HCT116 (cell line): ENCODE measurements around the gene USP10. TPM values are rescaled to one million over a fixed set of nuclear protein-coding genes. Genes with fewer than 3 reads are reported as not detected.

ENCODE experiments used
- ATAC-seq: fragments of 200-7000 bp; cut with Tn5 transposase; 2 replicates; pipeline ENCODE4 v1.9.1; 2020; ENCODE audit warnings: mild to moderate bottlenecking, moderate library complexity
- BruUV-seq: library from RNA; stranded (reverse); fragments of 400-500 nt; replicated peaks from 2 replicates; lab custom pipeline; 2021; lab: Mats Ljungman, UMichigan
- CTCF ChIA-PET: fragments of 300-600 bp; sonication (Branson Sonifier 250); formaldehyde crosslinking; loops from one replicate; lab custom pipeline; 2021; ENCODE audit warnings: antibody characterized with exemption; lab: Charles Lee
- POLR2A ChIA-PET: fragments of 300-600, 350-600 bp; sonication (Branson Sonifier 250); formaldehyde crosslinking; loops from one replicate; lab custom pipeline; 2021; ENCODE audit warnings: antibody characterized with exemption; lab: Charles Lee
- RAD21 ChIA-PET, 2 experiments: fragments of 300-600 bp; sonication (Branson Sonifier 250); formaldehyde crosslinking; loops; one replicate each; lab custom pipeline; 2023; ENCODE audit warnings: low total read pairs in 2 of 2; ENCODE audit not compliant: uncharacterized antibody in 2 of 2, unreplicated experiment in 2 of 2, low non-redundant PET in 1 of 2; lab: Charles Lee
- DNase-seq: peaks from one replicate; pipeline ENCODE4 v3.0.0-alpha.2; 2010; ENCODE audit warnings: low read depth, low spot score
- H2AFZ ChIP-seq: fragments of 200-600 bp; shearing (Covaris generic), sonication (generic); 2 replicates; pipeline ENCODE4 v1.6.1; 2017; ENCODE audit warnings: low read depth, mixed run types, mixed read lengths, antibody characterized with exemption, low read length; ENCODE audit not compliant: poor library complexity, severe bottlenecking
- H3K27ac ChIP-seq: 2 replicates; pipeline ENCODE4 v1.5.1; 2012; ENCODE audit warnings: low read depth, low read length
- H3K27me3 ChIP-seq: fragments of 200-600 bp; sonication (generic); 2 replicates; pipeline ENCODE4 v1.6.1; 2016; ENCODE audit warnings: mixed run types, low read length, mixed read lengths; ENCODE audit not compliant: insufficient read depth
- H3K36me3 ChIP-seq, 2 experiments: fragments of 200-500 bp in 1 of 2; fragments of 200-600 bp in 1 of 2; sonication (Bioruptor generic) in 1 of 2; sonication (generic) in 1 of 2; 2 replicates each; pipeline versions ENCODE4 v1.5.1 to v1.6.1; 2014 to 2016; ENCODE audit warnings: low read length in 2 of 2, inconsistent platforms in 1 of 2, mixed read lengths in 1 of 2, mixed run types in 1 of 2; ENCODE audit not compliant: insufficient read depth in 2 of 2, control insufficient read depth in 1 of 2
- H3K4me1 ChIP-seq, 2 experiments: fragments of 200-600 bp in 1 of 2; sonication (generic) in 1 of 2; 2 replicates each; pipeline versions ENCODE4 v1.5.1 to v1.6.1; 2012 to 2017; ENCODE audit warnings: low read length in 2 of 2, inconsistent platforms in 1 of 2, mild to moderate bottlenecking in 1 of 2, mixed read lengths in 1 of 2, mixed run types in 1 of 2, moderate library complexity in 1 of 2; ENCODE audit not compliant: insufficient read depth in 2 of 2, control insufficient read depth in 1 of 2
- H3K4me2 ChIP-seq: fragments of 200-600 bp; sonication (generic); 2 replicates; pipeline ENCODE4 v1.6.1; 2017; ENCODE audit warnings: mixed run types, low read length, mixed read lengths
- H3K4me3 ChIP-seq, 2 experiments: fragments of 200-600 bp in 1 of 2; sonication (generic) in 1 of 2; replicated peaks in 1 of 2; 2 replicates each; pipeline ENCODE4 v1.5.1; 2011 to 2016; ENCODE audit warnings: low read length in 2 of 2, control low read depth in 1 of 2, low read depth in 1 of 2, mild to moderate bottlenecking in 1 of 2, mixed read lengths in 1 of 2, mixed run types in 1 of 2
- H3K79me2 ChIP-seq: fragments of 200-600 bp; sonication (generic); 2 replicates; pipeline ENCODE4 v1.6.1; 2017; ENCODE audit warnings: mild to moderate bottlenecking, mixed run types, low read length, moderate library complexity, mixed read lengths; ENCODE audit not compliant: insufficient read depth
- H3K9ac ChIP-seq: fragments of 200-600 bp; sonication (generic); 2 replicates; pipeline ENCODE4 v1.6.1; 2016; ENCODE audit warnings: low read length, mixed read lengths
- H3K9me2 ChIP-seq: fragments of 200-600 bp; sonication (generic), shearing (Covaris generic); 2 replicates; pipeline ENCODE4 v1.6.1; 2017; ENCODE audit warnings: mixed run types, mild to moderate bottlenecking, moderate library complexity; ENCODE audit not compliant: insufficient read depth
- H3K9me3 ChIP-seq, 2 experiments: fragments of 200-500 bp in 1 of 2; fragments of 200-600 bp in 1 of 2; sonication (Bioruptor generic) in 1 of 2; sonication (generic) in 1 of 2; 2 replicates each; pipeline ENCODE4 v1.6.1; 2014 to 2017; ENCODE audit warnings: low read length in 2 of 2, mixed read lengths in 2 of 2, inconsistent platforms in 1 of 2, low read depth in 1 of 2, mild to moderate bottlenecking in 1 of 2, mixed run types in 1 of 2, moderate library complexity in 1 of 2; ENCODE audit not compliant: control insufficient read depth in 1 of 2, insufficient read depth in 1 of 2
- H4K20me1 ChIP-seq: fragments of 200-600 bp; sonication (generic), shearing (Covaris generic); 2 replicates; pipeline ENCODE4 v1.6.1; 2017; ENCODE audit warnings: mixed run types, mild to moderate bottlenecking, moderate library complexity; ENCODE audit not compliant: insufficient read depth
- ATF3 ChIP-seq: IDR thresholded peaks from 2 replicates; pipeline ENCODE4 v1.6.1; 2012
- CBX3 ChIP-seq: IDR thresholded peaks from 2 replicates; pipeline ENCODE4 v1.6.1; 2012; ENCODE audit warnings: low read depth
- CEBPB ChIP-seq: IDR thresholded peaks from 2 replicates; pipeline ENCODE4 v1.6.1; 2012; ENCODE audit warnings: low read depth
- CTCF ChIP-seq, 3 experiments: fragments of 200-600 bp in 1 of 3; sonication (generic) in 1 of 3; IDR thresholded peaks in 2 of 3; conservative IDR thresholded peaks in 1 of 3; 2 replicates each; pipeline ENCODE4 v1.5.1; 2012 to 2017; ENCODE audit warnings: low read depth in 2 of 3, low read length in 2 of 3, antibody characterized with exemption in 1 of 3, borderline replicate concordance in 1 of 3, control low read depth in 1 of 3, mild to moderate bottlenecking in 1 of 3, mixed read lengths in 1 of 3, mixed run types in 1 of 3, moderate library complexity in 1 of 3; ENCODE audit not compliant: insufficient read depth in 1 of 3
- EGR1 ChIP-seq: IDR thresholded peaks from 2 replicates; pipeline ENCODE4 v1.6.1; 2012; ENCODE audit warnings: low read depth
- ELF1 ChIP-seq: IDR thresholded peaks from 2 replicates; pipeline ENCODE4 v1.6.1; 2012; ENCODE audit warnings: low read depth, borderline replicate concordance
- EZH2 ChIP-seq: fragments of 200-600 bp; sonication (generic); IDR thresholded peaks from 2 replicates; pipeline ENCODE4 v1.6.1; 2017; ENCODE audit warnings: antibody characterized with exemption, mixed run types
- JUND ChIP-seq: IDR thresholded peaks from 2 replicates; pipeline ENCODE4 v1.6.1; 2012
- MAX ChIP-seq: IDR thresholded peaks from 2 replicates; pipeline ENCODE4 v1.6.1; 2012
- SRF ChIP-seq: IDR thresholded peaks from 2 replicates; pipeline ENCODE4 v1.6.1; 2012; ENCODE audit warnings: low read depth
- TCF7L2 ChIP-seq: IDR thresholded peaks from 2 replicates; pipeline ENCODE4 v1.7.0; 2011; ENCODE audit warnings: borderline replicate concordance, inconsistent platforms; ENCODE audit not compliant: insufficient read depth, insufficient read length; ENCODE audit errors: extremely low read depth
- intact Hi-C: fragments of 100-400 bp; cut with micrococcal nuclease; formaldehyde crosslinking; loops from 2 replicates; pipeline ENCODE4 v1.10.0; 2022
- total RNA-seq: library from RNA; stranded (reverse); gene quantifications from one replicate; pipeline ENCODE4 v1.2.1, GENCODE V29; 2021; ENCODE audit not compliant: unreplicated experiment

USP10 gene
- total RNA-seq, 1 experiment from 2014 or later = 175 TPM

GRCh38 chr16:84661418-84662060 is 38.3 kb upstream of the USP10 start:
- no peaks in the 10 kb centered on the region for H4K20me1 ChIP-seq
- intact Hi-C loops = no loop called here
- ATAC-seq (no peak), DNase-seq (no peak)
- H3K4me2 ChIP-seq = no peak overlapping the region
- POLR2A ChIA-PET = no interaction called here
- H3K36me3 ChIP-seq = peaks cover 46 to 49% of the 10 kb centered on the region in 2 experiments
- CTCF ChIA-PET = no interaction called here
- no peaks in the 10 kb centered on the region for H3K4me1 ChIP-seq
- H2AFZ ChIP-seq = no peak overlapping the region
- no peak overlapping the region for H3K9ac ChIP-seq
- no peaks in the 10 kb centered on the region for H3K9me2 ChIP-seq
- no peaks in the 10 kb centered on the region for H3K27me3 ChIP-seq
- no peaks in the 10 kb centered on the region for H3K9me3 ChIP-seq
- H3K79me2 ChIP-seq = no peaks in the 10 kb centered on the region
- no peak overlapping the region for H3K27ac ChIP-seq
- TF ChIP-seq MAX (no peak), CTCF (IDR thresholded peaks at IDR 0.05 in 2 of 3, conservative IDR thresholded peaks at IDR 0.05 in 1 of 3; ENCODE audit: borderline replicate concordance in 1 of 3, insufficient read depth in 1 of 3, low read depth in 2 of 3, low read length in 2 of 3) (no peak), JUND (no peak), EGR1 (no peak), ELF1 (no peak), CEBPB (no peak)
- H3K4me3 ChIP-seq = no peak overlapping the region
- BruUV-seq = no TSS peak
- RAD21 ChIA-PET = no interaction called here

- Histone ChIP-seq H3K27ac (no peak overlapping the region), H3K36me3 (peaks cover 37 to 44% of the 10 kb centered on the region in 2 experiments), H2AFZ (no peak overlapping the region), H3K79me2 (no peaks in the 10 kb centered on the region), H3K4me1 (no peaks in the 10 kb centered on the region), H3K4me3 (no peak overlapping the region), H3K9me3 (no peaks in the 10 kb centered on the region), H3K27me3 (no peaks in the 10 kb centered on the region), H4K20me1 (no peaks in the 10 kb centered on the region), H3K9ac (no peak overlapping the region), H3K4me2 (no peak overlapping the region), H3K9me2 (no peaks in the 10 kb centered on the region)
- ATAC-seq = no peak
- ChIA-PET CTCF (interaction anchor here (1.9 to 3.1 kb wide), 3 partner anchors 10 to 76 kb away, joined by 6 to 20 read pairs (median 12); no protein-coding TSS in a partner anchor), POLR2A (no interaction called here), RAD21 (interaction anchor here in 1 of 2 experiments (0.6 kb wide), 1 partner anchor 9 kb away, joined by 3 read pairs; no protein-coding TSS in a partner anchor)
- no peak for DNase-seq
- intact Hi-C loops = no loop called here
- no TSS peak for BruUV-seq
- no peak for TF ChIP-seq SRF
- TF ChIP-seq CBX3 = no peak
- no peak for TF ChIP-seq EGR1
- TF ChIP-seq EZH2 = no peak
- TF ChIP-seq CTCF (IDR thresholded peaks at IDR 0.05 in 2 of 3, conservative IDR thresholded peaks at IDR 0.05 in 1 of 3; ENCODE audit: borderline replicate concordance in 1 of 3, insufficient read depth in 1 of 3, low read depth in 2 of 3, low read length in 2 of 3) = no peak
- TF ChIP-seq ATF3 = no peak
- TF ChIP-seq ELF1 = no peak
- TF ChIP-seq MAX = no peak
- TF ChIP-seq TCF7L2 = no peak
Observed at GRCh38 chr16:84662471-84662870, 37.3 kb upstream of the USP10 start.
